ENCODE results near the gene ZNF454.

- TF ChIP-seq CTCF (IDR thresholded peaks at IDR 0.05) (no peak), POLR2A (IDR thresholded peaks at IDR 0.05) (no peak)
Observed at GRCh38 chr5:178993955-178994579, 53.1 kb downstream of the ZNF454 start.
